ENCODE measurements around the gene UBAP2.

UBAP2 gene

DNA sequence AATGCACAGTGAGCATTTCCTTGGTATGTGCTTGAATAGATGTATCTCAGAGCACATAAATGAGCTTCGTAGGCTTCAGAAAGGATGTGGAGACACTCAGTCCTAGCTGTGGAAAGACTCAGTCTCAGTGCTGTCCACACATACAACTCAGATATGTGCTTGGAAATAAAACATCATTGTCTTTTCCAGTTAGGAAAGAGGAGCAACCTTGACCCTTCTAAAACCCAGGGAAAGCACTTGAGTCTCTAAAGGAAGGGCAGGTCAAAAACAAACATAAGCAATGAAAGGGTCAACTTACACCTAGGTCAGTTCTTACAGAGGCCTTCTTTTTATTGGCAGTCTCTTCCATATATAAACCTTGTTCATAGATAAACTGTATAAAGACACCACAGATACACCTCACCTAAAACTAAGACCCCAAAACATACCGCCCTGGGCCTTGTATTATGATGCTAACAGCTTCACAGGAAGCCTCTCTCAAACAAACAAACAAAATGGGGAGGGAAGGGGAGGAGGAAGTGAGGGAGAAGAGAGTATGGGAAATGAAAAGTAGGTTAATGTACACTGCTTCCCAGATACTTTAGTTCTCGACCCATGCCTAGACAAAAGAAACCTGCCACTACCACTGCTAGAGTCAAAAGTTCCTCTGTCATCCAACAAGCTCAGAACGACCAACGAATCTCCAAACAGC lies 114.4 kb downstream of the UBAP2 start:
- Histone ChIP-seq H3K9me2 (ENCODE audit: low read depth, low read length) (no peaks in the 10 kb centered on the region), H3K27me3 (ENCODE audit: insufficient read depth, low read length) (no peaks in the 10 kb centered on the region), H3K4me2 (ENCODE audit: low read length) (no peak overlapping the region), H3K4me1 (ENCODE audit: insufficient read depth, low read length, severe bottlenecking) (no peaks in the 10 kb centered on the region), H3K9me3 (ENCODE audit: low read length) (no peaks in the 10 kb centered on the region), H3F3A (ENCODE audit: insufficient read depth, low read length) (no peaks in the 10 kb centered on the region), H3K36me3 (ENCODE audit: insufficient read depth, low read length) (peaks cover 95% of the 10 kb centered on the region), H3K9ac (ENCODE audit: low read length) (no peak overlapping the region), H3K79me2 (ENCODE audit: insufficient read depth, low read length) (no peaks in the 10 kb centered on the region), H3K27ac (ENCODE audit: low read depth, low read length, poor library complexity, severe bottlenecking) (no peak overlapping the region), H3K4me3 (ENCODE audit: low read depth, low read length, poor library complexity, severe bottlenecking) (no peak overlapping the region), H2AFZ (ENCODE audit: low read length) (no peak overlapping the region), H4K20me1 (ENCODE audit: insufficient read depth, low read length) (no peaks in the 10 kb centered on the region)
- TF ChIP-seq, protein P1, sequence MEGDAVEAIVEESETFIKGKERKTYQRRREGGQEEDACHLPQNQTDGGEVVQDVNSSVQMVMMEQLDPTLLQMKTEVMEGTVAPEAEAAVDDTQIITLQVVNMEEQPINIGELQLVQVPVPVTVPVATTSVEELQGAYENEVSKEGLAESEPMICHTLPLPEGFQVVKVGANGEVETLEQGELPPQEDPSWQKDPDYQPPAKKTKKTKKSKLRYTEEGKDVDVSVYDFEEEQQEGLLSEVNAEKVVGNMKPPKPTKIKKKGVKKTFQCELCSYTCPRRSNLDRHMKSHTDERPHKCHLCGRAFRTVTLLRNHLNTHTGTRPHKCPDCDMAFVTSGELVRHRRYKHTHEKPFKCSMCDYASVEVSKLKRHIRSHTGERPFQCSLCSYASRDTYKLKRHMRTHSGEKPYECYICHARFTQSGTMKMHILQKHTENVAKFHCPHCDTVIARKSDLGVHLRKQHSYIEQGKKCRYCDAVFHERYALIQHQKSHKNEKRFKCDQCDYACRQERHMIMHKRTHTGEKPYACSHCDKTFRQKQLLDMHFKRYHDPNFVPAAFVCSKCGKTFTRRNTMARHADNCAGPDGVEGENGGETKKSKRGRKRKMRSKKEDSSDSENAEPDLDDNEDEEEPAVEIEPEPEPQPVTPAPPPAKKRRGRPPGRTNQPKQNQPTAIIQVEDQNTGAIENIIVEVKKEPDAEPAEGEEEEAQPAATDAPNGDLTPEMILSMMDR (IDR thresholded peaks at IDR 0.05; ENCODE audit: low read length): no peak
- TF ChIP-seq EZH2 (IDR thresholded peaks at IDR 0.05; ENCODE audit: borderline replicate concordance, low read length): no peak

DNA sequence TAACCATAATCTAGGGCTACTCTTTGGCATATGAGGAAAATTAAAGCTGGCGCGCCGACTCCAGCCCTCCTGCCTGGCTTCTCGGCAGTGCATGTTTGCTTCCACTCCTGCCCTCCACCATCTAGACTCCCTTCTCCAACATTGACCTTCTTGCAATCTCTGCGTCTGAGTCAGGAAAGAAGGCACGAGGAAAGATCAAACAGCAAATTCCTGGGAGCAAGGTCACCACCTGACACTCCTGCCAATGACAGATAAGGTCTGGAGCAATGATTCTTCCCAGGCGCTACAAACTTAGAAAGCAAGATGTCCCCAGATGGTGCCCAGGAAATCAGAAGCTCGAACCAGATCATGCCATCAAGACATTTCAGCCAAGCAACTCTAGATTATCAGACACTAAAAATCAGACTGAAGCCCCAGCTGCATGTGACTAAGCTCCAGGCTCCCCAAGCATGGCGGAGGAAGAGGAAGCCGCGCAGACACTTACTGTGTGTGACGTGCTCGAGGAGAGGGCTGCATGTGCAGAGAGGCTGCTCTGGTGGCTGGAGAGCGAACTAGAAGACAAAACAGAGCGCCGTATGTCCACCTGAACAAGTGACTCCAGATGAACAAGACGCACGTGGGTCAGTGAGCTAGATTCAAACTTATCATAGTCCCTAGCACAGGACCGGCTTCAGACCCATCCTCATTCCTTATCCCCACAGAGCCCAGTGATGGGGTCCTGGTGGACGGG lies 116.4 kb downstream of the UBAP2 start:
- TF ChIP-seq EZH2 (IDR thresholded peaks at IDR 0.05; ENCODE audit: borderline replicate concordance, low read length): no peak
- TF ChIP-seq, protein P1 (IDR thresholded peaks at IDR 0.05; ENCODE audit: low read length): no peak
- Histone ChIP-seq H3K4me1 (ENCODE audit: insufficient read depth, low read length, severe bottlenecking) (no peaks in the 10 kb centered on the region), H3K4me3 (ENCODE audit: low read depth, low read length, poor library complexity, severe bottlenecking) (no peak overlapping the region), H3K27ac (ENCODE audit: low read depth, low read length, poor library complexity, severe bottlenecking) (no peak overlapping the region), H3K9me3 (ENCODE audit: low read length) (no peaks in the 10 kb centered on the region), H2AFZ (ENCODE audit: low read length) (no peak overlapping the region), H3K36me3 (ENCODE audit: insufficient read depth, low read length) (peaks cover 95% of the 10 kb centered on the region), H3K9ac (ENCODE audit: low read length) (no peak overlapping the region), H3K4me2 (ENCODE audit: low read length) (no peak overlapping the region), H3F3A (ENCODE audit: insufficient read depth, low read length) (no peaks in the 10 kb centered on the region), H4K20me1 (ENCODE audit: insufficient read depth, low read length) (no peaks in the 10 kb centered on the region), H3K27me3 (ENCODE audit: insufficient read depth, low read length) (no peaks in the 10 kb centered on the region), H3K9me2 (ENCODE audit: low read depth, low read length) (no peaks in the 10 kb centered on the region), H3K79me2 (ENCODE audit: insufficient read depth, low read length) (no peaks in the 10 kb centered on the region)

DNA sequence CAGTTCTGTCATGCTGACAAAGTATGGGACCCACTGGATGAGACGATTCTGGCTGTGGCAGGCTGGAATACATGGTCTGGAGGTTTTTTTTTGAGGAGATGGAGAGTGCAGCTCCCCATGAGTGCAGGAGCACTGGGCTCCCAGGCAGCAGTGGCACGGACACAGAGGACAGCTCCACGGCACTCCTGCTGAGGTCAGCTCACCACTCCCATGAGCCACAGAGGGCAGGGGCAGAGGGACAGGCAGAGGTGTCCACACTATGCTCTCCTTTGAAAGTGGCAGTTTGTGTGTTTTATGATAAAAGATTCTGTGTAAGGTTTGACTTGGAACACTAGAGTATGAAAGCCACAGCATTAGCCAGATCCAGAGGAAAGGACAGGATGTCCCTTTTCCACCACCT lies 117.4 kb downstream of the UBAP2 start:
- no peaks in the 10 kb centered on the region for H3K4me1 ChIP-seq (ENCODE audit: insufficient read depth, low read length, severe bottlenecking)
- no peaks in the 10 kb centered on the region for H4K20me1 ChIP-seq (ENCODE audit: insufficient read depth, low read length)
- H3F3A ChIP-seq (ENCODE audit: insufficient read depth, low read length): no peaks in the 10 kb centered on the region; the same call in 1 of the 2 replicates
- no peaks in the 10 kb centered on the region for H3K79me2 ChIP-seq (ENCODE audit: insufficient read depth, low read length)
- H3K27me3 ChIP-seq (ENCODE audit: insufficient read depth, low read length): no peaks in the 10 kb centered on the region
- H3K9me3 ChIP-seq (ENCODE audit: low read length): no peaks in the 10 kb centered on the region
- H2AFZ ChIP-seq (ENCODE audit: low read length): no peak overlapping the region
- H3K4me3 ChIP-seq (ENCODE audit: low read depth, low read length, poor library complexity, severe bottlenecking): no peak overlapping the region
- no peaks in the 10 kb centered on the region for H3K9me2 ChIP-seq (ENCODE audit: low read depth, low read length)
- TF ChIP-seq, protein P1 (IDR thresholded peaks at IDR 0.05; ENCODE audit: low read length): no peak
- no peak for TF ChIP-seq EZH2 (IDR thresholded peaks at IDR 0.05; ENCODE audit: borderline replicate concordance, low read length)
- peaks cover 95% of the 10 kb centered on the region for H3K36me3 ChIP-seq (ENCODE audit: insufficient read depth, low read length)
- no peak overlapping the region for H3K27ac ChIP-seq (ENCODE audit: low read depth, low read length, poor library complexity, severe bottlenecking)
- H3K4me2 ChIP-seq (ENCODE audit: low read length): no peak overlapping the region
- H3K9ac ChIP-seq (ENCODE audit: low read length): no peak overlapping the region

Data from OCI-LY1 (cell line).